Measurements from ENCODE around the gene IFNL4.

DNA sequence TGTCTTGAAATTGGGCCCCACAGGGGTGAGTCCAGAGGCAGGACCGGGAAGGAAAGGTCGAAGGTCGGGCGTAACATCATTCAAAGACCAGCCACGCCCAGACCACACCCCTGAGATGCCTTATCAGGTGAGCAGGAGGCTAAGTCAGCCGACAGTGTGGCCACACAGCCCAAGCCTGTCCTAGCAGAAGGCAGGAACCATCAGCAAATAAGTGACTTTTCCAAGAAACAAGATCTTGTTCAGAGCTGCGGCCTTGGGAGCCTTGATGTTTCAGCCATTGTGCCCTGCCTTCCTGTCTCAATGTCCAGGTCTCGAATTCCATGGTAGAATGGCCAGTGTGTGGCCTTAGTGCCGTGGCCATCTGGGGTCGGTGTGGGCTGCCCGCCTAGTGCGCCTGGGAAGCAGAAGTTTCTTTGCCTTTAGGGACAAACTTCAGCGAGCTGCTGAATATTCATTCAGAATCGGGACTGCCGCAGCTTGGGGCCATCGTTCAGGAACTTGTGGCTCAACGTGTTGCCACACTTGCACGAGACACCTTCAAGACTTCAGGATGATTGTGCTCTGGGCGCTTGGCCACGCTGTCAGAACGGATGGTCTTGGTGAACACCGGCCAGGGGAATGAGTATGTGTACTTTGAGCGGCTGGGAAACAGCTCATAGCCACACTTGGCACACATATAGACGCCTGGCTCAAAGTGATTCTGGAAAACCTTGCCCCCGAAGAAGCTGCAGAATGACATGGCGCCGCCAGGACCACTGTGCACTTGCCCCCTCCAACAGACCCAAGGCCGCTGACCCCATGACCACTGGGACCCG lies 6.1 kb upstream of the IFNL4 start:
- TF ChIP-seq YY1 (IDR thresholded peaks at IDR 0.05; ENCODE audit: insufficient read depth, insufficient read length) (no peak), ZNF274 (IDR thresholded peaks at IDR 0.05; ENCODE audit: low read depth, low read length) (no peak)
